ENCODE measurements around the gene MICAL2. TPM values are rescaled to one million over a fixed set of nuclear protein-coding genes. Genes with fewer than 3 reads are reported as not detected.

Gene MICAL2
- total and polyA plus RNA-seq, 2 of the 13 experiments (the other 11 are each of a cell fraction or from before 2014, with no cell fraction given): 0.78 to 1.1 TPM

DNA sequence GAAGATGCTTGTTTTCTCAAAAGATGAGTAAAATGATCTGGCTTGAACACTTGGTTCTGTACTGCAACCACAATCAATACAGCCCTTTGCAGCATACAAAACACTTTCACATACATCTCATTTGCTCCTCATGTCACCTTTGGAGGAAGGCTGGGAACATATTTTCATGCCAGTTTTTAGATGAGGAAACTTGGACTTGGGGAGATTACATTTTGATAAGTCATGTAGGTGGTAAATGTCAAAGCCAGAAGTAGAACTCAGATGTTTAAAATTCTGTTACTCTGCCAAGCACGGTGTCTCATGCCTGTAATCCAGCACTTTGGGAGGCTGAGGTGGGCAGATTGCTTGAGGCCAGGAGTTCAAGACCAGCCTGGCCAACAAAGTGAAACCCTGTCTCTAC, 121.8 kb downstream of the MICAL2 start (continued):
- TF ChIP-seq, protein P1, sequence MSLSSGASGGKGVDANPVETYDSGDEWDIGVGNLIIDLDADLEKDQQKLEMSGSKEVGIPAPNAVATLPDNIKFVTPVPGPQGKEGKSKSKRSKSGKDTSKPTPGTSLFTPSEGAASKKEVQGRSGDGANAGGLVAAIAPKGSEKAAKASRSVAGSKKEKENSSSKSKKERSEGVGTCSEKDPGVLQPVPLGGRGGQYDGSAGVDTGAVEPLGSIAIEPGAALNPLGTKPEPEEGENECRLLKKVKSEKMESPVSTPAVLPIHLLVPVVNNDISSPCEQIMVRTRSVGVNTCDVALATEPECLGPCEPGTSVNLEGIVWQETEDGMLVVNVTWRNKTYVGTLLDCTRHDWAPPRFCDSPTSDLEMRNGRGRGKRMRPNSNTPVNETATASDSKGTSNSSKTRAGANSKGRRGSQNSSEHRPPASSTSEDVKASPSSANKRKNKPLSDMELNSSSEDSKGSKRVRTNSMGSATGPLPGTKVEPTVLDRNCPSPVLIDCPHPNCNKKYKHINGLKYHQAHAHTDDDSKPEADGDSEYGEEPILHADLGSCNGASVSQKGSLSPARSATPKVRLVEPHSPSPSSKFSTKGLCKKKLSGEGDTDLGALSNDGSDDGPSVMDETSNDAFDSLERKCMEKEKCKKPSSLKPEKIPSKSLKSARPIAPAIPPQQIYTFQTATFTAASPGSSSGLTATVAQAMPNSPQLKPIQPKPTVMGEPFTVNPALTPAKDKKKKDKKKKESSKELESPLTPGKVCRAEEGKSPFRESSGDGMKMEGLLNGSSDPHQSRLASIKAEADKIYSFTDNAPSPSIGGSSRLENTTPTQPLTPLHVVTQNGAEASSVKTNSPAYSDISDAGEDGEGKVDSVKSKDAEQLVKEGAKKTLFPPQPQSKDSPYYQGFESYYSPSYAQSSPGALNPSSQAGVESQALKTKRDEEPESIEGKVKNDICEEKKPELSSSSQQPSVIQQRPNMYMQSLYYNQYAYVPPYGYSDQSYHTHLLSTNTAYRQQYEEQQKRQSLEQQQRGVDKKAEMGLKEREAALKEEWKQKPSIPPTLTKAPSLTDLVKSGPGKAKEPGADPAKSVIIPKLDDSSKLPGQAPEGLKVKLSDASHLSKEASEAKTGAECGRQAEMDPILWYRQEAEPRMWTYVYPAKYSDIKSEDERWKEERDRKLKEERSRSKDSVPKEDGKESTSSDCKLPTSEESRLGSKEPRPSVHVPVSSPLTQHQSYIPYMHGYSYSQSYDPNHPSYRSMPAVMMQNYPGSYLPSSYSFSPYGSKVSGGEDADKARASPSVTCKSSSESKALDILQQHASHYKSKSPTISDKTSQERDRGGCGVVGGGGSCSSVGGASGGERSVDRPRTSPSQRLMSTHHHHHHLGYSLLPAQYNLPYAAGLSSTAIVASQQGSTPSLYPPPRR (CRISPR knock-in tag; IDR thresholded peaks at IDR 0.05; ENCODE audit: borderline replicate concordance): no peak

DNA sequence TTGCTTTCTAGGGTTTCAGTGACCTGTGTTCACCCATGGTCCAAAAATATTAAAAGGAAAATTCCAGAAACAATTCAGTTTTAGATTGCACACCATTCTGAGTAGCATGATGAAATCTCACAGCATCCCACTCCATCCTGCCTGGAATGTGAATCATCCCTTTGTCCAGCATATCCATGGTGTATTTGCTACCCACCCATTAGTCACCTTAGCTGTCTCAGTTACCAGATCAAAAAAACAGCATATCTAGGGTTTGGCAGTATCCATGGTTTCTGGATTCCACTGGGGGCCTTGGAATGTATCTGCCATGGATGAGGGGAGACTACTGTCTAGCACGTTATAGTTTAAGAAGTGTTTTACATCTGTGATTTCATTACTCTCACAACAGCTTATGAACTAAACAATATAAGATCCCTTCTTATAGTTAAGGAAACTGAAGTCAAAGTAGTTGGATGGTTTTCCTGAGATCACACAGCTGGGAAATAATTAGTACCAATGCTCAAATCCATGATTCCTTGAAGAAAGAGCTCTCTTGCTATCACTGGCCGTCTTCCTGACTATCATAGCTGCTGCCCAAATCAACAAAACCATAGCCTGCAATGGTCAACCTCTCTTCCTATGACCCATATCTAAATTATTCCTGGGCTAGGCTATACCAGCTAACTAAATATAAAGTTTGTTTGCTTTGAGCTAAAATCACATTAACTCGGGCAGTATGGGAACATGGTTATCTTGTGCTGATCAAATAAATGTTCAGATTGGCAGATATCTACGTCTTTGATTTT, 122.6 kb downstream of the MICAL2 start:
- H3K27me3 ChIP-seq (ENCODE audit: control insufficient read depth in 1 of 2, insufficient read depth in 2 of 2, low read length in 2 of 2): no peaks in the 10 kb centered on the region
- peaks cover 24% of the 10 kb centered on the region for H3K4me1 ChIP-seq (ENCODE audit: insufficient read depth, low read length)
- H3K79me2 ChIP-seq (ENCODE audit: insufficient read depth, low read length): no peaks in the 10 kb centered on the region
- no peaks in the 10 kb centered on the region for H3K9me3 ChIP-seq (ENCODE audit: low read length)
- POLR2A ChIA-PET: no interaction called here
- no peak overlapping the region for H3K27ac ChIP-seq (ENCODE audit: extremely low read length, insufficient read depth, low read length)
- TF ChIP-seq MAFK (conservative IDR thresholded peaks at IDR 0.05 in 1 of 2, IDR thresholded peaks at IDR 0.05 in 1 of 2; ENCODE audit: low read length in 2 of 2) (no peak), ZNF766 (CRISPR knock-in tag; IDR thresholded peaks at IDR 0.05; ENCODE audit: borderline replicate concordance) (no peak), JUNB (CRISPR knock-in tag; IDR thresholded peaks at IDR 0.05; ENCODE audit: borderline replicate concordance) (no peak), ATF1 (CRISPR knock-in tag; IDR thresholded peaks at IDR 0.05) (no peak), MEIS1 (CRISPR knock-in tag; IDR thresholded peaks at IDR 0.05; ENCODE audit: borderline replicate concordance) (no peak), ATF7 (IDR thresholded peaks at IDR 0.05) (no peak), ATF7 (CRISPR knock-in tag; IDR thresholded peaks at IDR 0.05) (no peak), JARID2 (CRISPR knock-in tag; IDR thresholded peaks at IDR 0.05; ENCODE audit: insufficient replicate concordance) (no peak), MIER3 (CRISPR knock-in tag; IDR thresholded peaks at IDR 0.05; ENCODE audit: borderline replicate concordance) (no peak)
- BruUV-seq (replicated peaks): no TSS peak
- ATAC-seq (no peak), DNase-seq (ENCODE audit: low spot score) (no peak), FAIRE-seq (no peak)
- H2AFZ ChIP-seq (ENCODE audit: low read length): no peak overlapping the region
- H3K4me2 ChIP-seq (ENCODE audit: low read depth, low read length): no peak overlapping the region
- no peak overlapping the region for H3K9ac ChIP-seq (ENCODE audit: insufficient read depth, low read depth, low read length)
- 80% methylated on average over 4 of the region's 4 CpGs for WGBS (ENCODE audit: low lambda C conversion rate)
- CTCF ChIA-PET (ENCODE audit: low intra/inter-chr PET ratio, low total read pairs): no interaction called here
- intact Hi-C loops (cut with micrococcal nuclease; ENCODE audit: unreplicated experiment): loop anchor here (10.0 kb wide), 3 partner anchors 68 to 298 kb away; no protein-coding TSS in a partner anchor
- no peak overlapping the region for H3K4me3 ChIP-seq (replicated peaks in 1 of 3; ENCODE audit: insufficient read depth in 1 of 3, low read depth in 2 of 3, low read length in 3 of 3)
- no peaks in the 10 kb centered on the region for H4K20me1 ChIP-seq (ENCODE audit: insufficient read depth, low read length)
- H3K36me3 ChIP-seq (replicated peaks in 1 of 2; ENCODE audit: control insufficient read depth in 1 of 2, insufficient read depth in 2 of 2, low read length in 2 of 2): no peaks in the 10 kb centered on the region
- in situ Hi-C loops (cut with HindIII; ENCODE audit: extremely low pct_ligation_motif_present, low pct_unique_long_range_greater_than_20kb): loop anchor here (10.0 kb wide), 1 partner anchor 118 kb away; the partner anchor contains the start of gene MICAL2
